HCT116 (cell line): ENCODE measurements around the gene SNTG2.

ENCODE experiments used
- MAX ChIP-seq: IDR thresholded peaks from 2 replicates; pipeline ENCODE4 v1.6.1; 2012
- SIN3A ChIP-seq: IDR thresholded peaks from 2 replicates; pipeline ENCODE4 v1.6.1; 2012; ENCODE audit warnings: low read depth
- TF ChIP-seq, protein P1 (sequence below), 3 experiments: fragments of 200-600 bp in 1 of 3; sonication (generic) in 1 of 3; IDR thresholded peaks in 2 of 3; conservative IDR thresholded peaks in 1 of 3; 2 replicates each; pipeline ENCODE4 v1.5.1; 2012 to 2017; ENCODE audit warnings: low read depth in 2 of 3, low read length in 2 of 3, antibody characterized with exemption in 1 of 3, borderline replicate concordance in 1 of 3, control low read depth in 1 of 3, mild to moderate bottlenecking in 1 of 3, mixed read lengths in 1 of 3, mixed run types in 1 of 3, moderate library complexity in 1 of 3; ENCODE audit not compliant: insufficient read depth in 1 of 3

GRCh38 chr2:990970-991369 lies 40.3 kb downstream of the SNTG2 start:
- TF ChIP-seq MAX (no peak), SIN3A (no peak)
- TF ChIP-seq, protein P1, sequence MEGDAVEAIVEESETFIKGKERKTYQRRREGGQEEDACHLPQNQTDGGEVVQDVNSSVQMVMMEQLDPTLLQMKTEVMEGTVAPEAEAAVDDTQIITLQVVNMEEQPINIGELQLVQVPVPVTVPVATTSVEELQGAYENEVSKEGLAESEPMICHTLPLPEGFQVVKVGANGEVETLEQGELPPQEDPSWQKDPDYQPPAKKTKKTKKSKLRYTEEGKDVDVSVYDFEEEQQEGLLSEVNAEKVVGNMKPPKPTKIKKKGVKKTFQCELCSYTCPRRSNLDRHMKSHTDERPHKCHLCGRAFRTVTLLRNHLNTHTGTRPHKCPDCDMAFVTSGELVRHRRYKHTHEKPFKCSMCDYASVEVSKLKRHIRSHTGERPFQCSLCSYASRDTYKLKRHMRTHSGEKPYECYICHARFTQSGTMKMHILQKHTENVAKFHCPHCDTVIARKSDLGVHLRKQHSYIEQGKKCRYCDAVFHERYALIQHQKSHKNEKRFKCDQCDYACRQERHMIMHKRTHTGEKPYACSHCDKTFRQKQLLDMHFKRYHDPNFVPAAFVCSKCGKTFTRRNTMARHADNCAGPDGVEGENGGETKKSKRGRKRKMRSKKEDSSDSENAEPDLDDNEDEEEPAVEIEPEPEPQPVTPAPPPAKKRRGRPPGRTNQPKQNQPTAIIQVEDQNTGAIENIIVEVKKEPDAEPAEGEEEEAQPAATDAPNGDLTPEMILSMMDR (IDR thresholded peaks at IDR 0.05 in 2 of 3, conservative IDR thresholded peaks at IDR 0.05 in 1 of 3; ENCODE audit: borderline replicate concordance in 1 of 3, insufficient read depth in 1 of 3, low read depth in 2 of 3, low read length in 2 of 3), result no peak
